A549 (cell line): ENCODE measurements around the gene RBX1.

ENCODE experiments used
- CEBPB ChIP-seq, 2 experiments: fragments of >200 bp in 1 of 2; sonication (Bioruptor Twin) in 1 of 2; formaldehyde crosslinking in 1 of 2; IDR thresholded peaks; 2 replicates each; pipeline ENCODE4 v1.6.1; 2012 to 2016
- EHMT2 ChIP-seq: fragments of 200-600 bp; sonication (generic); IDR thresholded peaks from 2 replicates; pipeline ENCODE4 v1.6.1; 2016; ENCODE audit warnings: antibody characterized with exemption, low read depth, mild to moderate bottlenecking, moderate library complexity
- MYC ChIP-seq: IDR thresholded peaks from 2 replicates; pipeline ENCODE4 v1.6.1; 2012; ENCODE audit warnings: mild to moderate bottlenecking, inconsistent platforms, low read length, improper control_type of control experiment, borderline replicate concordance
- RFX5 ChIP-seq: fragments of 450-650 bp; IDR thresholded peaks from 2 replicates; pipeline ENCODE4 v1.7.1; 2014; ENCODE audit warnings: antibody characterized with exemption, mild to moderate bottlenecking, moderate library complexity
- SMC3 ChIP-seq: fragments of >200 bp; sonication (Bioruptor Twin); formaldehyde crosslinking; IDR thresholded peaks from 3 replicates; pipeline ENCODE4 v1.6.1; 2018; ENCODE audit warnings: inconsistent platforms

GRCh38 chr22:40995821-40996220 lies 44.6 kb downstream of the RBX1 start:
- TF ChIP-seq MYC (no peak), CEBPB (IDR thresholded peaks at IDR 0.05) (no peak), SMC3 (no peak), RFX5 (no peak), EHMT2 (no peak)
